ENCODE data around the gene RXFP4.

Gene RXFP4

DNA sequence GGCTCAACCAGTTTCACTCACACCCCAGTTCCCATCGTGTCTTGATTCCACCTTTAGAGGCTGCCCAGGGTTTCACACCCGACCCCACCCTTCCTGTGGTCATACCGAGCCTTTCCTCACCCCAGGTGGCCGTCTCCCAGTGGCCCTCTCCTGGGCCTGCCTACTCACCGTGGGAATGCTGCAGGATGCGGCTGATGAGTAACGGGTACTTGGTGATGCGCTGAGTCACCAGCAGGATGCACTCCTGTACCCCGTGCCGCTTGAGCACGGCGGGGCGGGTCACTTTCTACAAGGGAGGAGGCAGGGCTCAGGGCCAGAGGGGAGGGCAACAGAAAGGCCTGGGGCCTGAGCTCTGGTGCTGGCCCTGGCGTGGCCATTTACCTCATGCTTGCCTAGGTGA lies 20.5 kb downstream of the RXFP4 start:
- DNase-seq (ENCODE audit: low read depth): peak; percentile 90

DNA sequence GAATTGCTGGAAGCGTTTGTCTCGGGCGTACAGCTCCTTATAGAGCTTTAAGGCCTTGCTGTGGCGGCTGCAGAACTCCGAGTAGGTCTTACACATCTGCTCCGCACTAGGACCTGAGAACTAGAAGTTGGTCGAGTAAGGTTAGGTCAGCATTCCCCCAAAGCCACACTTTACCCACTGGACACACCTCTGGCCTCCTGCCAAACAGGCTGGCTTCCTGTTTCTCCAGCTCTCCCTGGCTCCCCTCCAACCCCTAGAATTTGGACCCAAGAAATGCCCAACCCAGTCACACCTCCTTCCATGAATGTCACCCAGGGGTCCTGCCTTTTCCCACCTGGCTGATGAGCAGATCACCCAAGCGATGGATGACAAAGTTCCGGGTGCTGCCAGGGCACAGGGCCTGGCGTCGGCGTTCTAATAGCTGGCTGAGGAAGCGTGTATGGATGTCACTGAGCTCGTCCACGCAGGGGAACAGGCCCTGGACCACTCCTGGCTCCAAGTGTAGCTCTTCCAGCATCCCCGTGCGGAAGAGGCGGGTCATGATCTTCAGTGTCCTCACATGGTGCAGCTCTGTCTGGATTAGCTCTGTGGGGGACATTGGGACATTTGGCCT lies 21.3 kb downstream of the RXFP4 start:
- no peak for DNase-seq (ENCODE audit: low read depth)

DNA sequence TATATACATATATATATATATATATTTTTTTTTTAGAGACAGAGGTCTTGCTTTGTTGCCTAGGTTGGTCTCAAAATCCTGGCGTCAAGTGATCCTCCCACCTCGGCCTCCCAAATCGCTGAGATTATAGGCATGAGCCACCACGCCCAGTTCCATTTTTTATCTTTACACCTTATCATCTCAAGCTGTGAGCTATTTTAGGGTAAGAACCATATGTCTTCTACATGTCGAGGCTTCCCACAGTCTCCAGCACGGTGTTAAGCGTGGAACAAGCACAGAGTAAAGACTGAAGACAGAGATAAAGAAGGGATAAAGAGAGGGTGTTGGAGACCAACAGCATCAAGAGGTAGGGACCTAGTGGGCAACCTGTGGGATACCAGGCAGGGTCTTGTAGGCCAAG lies 22.8 kb downstream of the RXFP4 start:
- DNase-seq (ENCODE audit: low read depth): no peak

DNA sequence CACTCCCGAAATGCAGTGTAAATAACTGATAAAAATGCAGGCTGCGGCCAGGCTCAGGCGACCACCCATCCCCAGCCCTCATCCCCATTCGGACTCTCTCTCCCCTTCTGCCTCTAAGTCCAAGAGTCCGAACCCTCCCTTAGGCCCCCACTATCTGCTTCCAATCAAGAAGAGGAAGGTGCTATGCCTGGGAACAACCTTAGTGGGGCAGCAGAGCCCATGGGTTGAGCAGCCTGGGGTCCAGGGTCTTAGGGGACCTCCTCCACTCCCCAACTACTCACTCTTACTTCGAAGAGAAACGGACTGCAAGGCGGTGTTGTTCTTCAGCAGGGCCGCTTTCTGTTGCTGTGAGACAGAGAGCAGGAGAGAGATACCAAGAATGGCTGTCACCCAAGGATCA lies 24.7 kb downstream of the RXFP4 start:
- no peak for DNase-seq (ENCODE audit: low read depth)

DNA sequence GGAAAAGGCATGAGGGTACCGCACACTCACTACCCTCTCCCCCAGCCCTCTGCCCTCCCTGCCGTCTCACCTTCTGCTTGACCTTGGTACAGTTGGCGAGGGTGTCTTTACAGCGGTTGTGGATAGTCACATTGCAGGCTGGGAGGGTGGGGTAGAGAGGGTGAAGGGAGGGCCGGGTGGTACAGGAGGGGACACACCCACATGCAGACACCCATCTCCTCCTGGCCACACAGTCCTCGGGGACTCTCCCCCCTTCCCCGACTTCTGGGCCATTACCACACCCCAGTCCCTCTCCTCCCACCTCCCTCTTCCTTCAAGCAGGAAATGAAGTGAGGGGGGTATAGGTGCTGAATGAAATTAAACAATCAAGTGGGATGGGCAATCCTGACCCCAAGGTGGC lies 25.3 kb downstream of the RXFP4 start:
- DNase-seq (ENCODE audit: low read depth): no peak

DNA sequence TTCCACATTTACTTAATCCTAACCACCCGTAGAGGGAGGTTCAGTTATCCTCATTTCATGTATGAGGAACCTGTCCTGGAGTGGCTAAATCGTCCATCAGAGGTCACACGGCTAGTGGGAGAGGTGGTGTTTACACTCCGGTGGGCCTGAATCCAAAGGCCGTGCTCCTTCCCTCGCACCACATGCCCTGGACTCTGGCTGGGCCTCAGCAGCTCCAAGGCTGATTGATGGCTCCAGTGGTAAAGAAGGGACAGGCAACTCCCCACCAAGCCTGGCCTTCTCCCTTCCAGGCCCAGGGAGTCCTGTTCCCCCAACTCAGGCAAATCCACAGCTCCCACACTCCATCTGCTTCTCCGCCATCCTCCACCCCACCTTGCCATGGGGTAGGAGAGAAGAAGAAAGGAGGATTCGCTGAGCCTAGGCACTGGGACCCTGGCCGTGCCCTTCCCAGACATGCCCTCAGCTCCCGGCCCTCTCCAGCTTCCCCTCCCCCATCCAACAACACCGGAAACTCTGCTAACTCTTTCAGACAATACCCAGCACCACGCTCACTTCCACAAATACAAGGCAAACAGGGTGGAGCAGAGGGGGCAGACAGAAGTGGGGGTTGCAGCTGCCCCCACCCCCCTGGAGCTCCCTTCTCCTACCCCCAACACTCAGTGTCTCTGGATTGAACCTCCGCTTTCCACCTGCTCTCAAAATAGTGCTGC lies 26.1 kb downstream of the RXFP4 start:
- no peak for DNase-seq (ENCODE audit: low read depth)

DNA sequence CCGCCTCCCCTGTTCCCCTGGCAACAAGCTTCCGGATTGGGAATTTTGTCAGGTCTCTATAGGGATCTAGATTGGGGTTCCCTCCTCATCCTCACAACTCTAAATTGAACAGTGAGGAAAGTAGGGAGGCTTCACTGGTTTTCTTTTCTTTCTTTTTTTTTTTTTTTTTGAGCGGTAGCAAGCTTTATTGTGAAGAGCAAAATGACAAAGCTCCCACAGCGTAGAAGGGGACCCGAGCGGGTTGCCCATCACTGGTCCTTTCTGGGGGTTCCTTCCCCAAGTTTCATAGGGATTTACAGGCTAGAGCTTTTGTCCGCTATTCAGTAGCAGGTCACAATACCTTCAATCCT lies 26.6 kb downstream of the RXFP4 start:
- DNase-seq (ENCODE audit: low read depth): no peak

DNA sequence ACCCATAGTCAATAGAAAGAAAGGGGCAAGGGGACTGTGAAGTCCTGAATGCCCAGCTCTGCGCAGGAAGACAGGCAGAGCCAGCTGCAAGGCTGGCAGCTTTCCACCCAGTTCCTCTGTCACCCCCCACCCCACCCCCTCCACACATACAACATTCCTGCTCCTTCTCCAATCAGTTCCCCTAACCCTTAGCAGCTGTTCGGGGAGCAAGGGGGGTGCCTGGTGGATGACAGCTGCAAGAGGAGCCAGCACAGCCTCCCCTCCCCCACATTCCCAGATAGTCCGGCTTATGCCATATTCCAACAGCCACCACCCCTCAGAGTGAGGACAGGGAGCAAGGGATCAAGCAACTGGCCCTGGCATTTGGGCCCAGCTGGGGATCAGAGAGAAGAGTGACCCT lies 27.2 kb downstream of the RXFP4 start:
- no peak for DNase-seq (ENCODE audit: low read depth)

DNA sequence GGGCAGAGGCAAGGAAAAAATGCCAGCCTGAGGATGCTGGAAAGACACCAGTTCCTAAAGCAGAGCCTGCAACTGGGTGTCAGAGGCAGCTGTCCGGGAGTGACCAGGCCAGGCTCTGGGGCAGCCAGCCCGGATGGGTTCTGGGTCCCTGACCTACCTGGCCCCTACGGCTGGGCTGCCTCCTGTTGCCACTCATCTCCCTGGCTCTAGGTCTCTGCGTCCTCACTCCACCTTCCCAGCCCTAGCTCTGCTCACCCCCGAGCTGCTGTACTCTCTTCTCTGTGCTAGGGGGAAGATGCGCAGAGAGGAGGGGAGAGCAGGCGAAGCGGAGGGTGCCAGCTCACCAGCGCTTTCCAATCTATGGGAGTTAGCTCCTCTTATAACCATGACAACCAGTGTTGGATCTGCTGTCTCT lies 27.9 kb downstream of the RXFP4 start:
- no peak for DNase-seq (ENCODE audit: low read depth)

DNA sequence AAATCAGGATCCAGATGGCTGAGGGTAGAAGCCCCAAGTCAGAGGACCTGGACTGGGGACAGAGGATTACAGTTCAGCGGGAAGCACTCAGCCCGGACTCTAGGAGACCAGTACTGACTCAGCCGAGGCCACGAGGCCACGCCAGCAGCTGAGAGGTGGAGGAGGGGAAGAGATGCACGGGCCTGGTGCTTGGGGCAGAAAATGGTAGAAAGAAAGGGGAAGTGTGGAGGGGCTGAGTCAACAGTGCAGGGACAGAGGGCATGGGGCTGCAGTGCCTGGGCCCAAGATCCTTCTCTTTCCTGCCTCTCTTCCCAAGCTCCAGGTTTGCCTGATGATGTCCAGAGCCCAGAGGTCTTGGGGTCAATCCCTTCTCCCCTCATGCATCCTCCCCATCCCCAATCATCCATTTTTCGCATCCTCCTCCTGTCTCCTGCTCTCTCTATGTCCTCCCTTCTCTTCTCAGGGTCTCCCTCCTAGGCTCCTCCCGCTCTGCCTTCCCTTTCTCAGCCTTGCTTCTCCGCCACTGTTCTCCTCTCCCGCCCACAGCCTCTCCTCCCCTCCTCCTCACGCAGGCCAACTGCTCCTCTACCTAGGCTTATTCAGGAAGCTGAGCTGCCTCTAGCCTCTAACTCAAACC lies 29.2 kb downstream of the RXFP4 start:
- peak; percentile 74 for DNase-seq (ENCODE audit: low read depth)

DNA sequence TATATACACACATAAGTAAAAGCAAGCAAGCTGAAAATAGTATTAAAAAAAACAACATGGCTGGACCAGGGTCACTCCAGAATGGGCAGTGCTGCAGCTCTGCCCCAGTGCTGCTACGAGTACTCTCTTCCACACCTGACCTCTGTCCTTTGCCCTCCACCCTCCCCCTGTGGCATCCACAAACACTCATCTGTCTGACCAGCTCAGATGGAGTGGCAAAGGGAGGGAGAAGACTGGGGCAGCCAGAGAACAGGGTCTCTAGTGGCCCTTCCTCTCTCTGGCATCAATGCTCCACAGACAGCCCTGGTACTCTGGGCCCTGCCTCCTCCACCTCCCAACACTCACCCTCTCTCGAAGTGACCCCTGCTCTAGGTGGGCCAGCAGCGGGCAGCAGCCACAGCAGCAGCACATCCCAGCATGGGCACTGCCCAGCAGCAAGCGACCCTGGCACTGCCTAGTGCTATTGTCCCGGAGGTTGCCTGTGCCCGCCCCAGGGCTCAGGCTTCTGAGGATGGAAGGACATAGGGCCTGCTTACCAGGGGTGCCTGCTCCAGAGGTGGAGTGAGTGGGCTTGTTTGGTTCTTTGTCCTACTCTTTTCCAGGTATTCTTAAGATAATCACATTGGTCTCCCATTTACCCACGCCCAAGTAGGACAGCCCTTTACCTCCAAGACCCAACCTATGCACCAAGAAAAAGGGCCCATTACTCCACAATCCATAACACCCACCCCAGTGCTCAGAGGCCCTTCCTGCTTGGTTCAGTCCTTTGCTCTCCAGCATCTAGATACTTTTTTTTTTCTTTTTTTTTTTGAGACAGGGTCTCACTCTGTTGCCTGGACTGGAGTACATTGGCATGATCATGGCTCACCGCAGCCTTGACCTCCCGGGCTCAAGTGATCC lies 30.7 kb downstream of the RXFP4 start:
- no peak for DNase-seq (ENCODE audit: low read depth)

DNA sequence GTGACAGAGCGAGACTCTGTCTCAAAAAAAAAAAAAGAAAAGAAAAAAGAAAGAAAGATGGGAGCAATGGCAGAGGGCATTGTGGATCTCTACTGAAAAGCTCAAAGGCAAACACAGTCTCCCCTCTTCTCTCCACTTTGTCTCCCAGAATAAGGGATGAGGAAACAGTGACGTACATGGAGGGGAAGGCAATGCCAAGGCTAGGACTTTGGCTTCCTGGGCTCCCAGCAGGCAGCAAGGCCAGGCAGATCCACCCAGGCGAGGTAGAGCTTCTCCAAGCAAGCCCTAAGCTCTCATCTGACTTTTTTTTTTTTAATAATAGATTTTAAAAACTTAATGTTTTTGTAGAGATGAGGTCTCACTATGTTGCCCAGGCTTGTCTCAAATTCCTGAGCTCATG lies 32.3 kb downstream of the RXFP4 start:
- DNase-seq (ENCODE audit: low read depth): no peak

DNA sequence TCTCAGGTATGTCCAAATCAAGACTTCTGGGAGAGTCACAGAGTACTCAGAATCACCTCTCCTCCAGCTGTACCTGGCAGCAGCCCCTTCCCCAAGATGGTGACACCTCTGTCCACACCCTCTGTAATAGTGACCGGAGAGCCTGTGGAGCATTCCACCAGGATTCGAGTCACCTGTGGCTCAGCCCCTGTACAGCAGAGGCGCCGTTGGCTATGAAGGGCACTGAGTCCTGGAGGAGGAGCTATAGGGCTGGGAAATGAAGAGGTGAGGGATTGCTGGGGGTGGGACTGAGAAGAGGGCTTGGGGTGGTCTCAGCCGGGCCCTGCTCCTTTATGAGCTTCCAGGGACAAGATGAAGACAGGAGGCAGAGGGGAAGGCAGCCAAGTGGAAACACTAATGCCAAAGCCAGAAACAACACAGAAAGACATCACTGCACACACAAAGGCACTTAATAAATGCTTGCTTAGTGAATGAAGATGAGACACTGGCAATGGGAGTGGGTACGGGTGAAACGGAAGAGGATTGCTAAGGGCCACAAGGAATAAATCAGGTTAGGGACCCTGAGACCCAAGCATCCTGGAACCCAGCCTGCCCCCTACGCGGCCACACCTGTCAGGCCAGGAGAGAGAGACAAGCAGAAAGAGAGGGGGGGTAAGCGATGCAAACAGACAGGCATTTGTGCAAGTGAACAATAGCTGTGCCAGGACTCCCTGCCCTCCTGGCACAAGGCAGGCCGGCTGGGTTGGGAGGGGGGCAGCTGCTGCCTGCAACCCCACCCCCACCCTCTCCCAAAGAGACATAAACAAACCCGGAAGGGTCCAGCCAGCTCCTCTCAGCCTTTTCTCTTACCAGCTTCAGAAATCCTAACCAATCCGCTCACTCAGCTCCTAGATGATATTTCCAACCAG lies 33.0 kb downstream of the RXFP4 start:
- no peak for DNase-seq (ENCODE audit: low read depth)

DNA sequence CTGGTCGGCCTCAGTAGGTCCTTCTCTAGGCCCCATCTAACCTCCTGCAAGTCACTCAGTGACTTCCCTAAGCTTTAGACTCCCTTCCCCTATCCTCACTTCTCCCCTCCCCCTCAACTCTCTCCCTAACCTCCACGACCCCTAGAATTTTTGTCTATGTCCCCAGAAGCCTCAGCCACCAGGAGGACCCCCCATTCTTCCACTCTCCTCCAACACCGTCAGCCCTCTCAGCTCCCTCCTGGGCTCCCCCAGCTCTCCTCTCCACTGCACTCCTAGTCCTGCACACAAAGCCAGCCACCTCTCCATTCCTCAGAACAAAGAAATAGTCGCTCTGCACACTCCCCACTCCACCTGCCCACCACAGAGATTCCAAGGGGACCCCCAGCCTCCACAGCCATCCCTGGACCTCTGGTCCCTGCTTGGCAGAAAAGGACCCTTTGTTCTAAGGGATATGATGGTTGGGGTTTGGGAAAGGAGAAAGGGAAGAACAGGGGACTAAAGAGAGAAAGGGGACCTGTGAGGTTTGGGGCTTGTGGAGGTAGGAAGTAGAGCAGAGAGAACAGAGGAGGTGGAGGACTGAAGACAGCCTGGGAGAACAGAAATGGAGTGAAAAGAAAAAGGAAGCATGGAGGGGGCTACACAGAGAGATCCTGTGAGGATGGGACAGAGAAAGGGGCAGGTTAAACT lies 34.1 kb downstream of the RXFP4 start:
- DNase-seq (ENCODE audit: low read depth): no peak

DNA sequence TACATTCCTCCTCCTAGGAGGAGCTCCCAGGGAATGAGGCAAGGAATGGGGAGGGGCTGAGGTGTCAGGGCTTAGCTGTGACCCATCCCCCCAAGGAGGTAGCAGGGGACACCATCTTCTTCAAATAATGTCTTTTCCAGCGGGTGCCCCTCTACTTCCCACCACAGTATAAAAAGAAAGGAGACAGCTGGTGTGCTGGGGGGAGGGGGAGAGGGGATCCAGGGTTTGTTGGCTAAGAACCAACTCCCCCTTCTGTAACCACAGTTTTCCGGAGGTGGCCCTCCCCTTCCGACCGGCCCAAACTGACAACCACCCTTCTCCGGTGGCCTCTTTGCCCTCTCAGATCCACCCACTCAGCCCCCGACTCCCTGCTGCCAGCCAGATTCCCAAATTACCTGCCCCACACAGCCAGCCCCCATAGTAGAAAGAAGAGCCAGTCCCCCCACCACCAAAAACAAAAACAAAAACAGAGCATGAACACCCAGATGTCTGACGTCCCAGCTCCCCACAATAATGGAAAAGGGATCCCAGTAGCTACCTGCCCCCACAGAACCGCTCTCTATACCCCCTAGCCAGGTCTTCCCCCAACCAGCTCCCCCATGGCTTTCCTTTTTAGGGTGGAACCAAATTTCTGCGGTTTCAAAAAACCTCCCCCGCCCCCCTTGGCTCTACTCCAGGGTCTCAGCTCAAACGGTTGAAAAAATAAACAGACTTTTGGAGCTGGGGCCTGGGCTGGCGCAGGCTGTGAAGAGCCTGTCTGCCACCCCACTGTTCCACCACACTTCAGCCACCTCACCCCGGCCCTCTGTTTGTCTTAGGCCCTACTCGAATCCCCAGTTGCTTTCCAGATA lies 34.8 kb downstream of the RXFP4 start:
- DNase-seq (ENCODE audit: low read depth): peak; percentile 54

DNA sequence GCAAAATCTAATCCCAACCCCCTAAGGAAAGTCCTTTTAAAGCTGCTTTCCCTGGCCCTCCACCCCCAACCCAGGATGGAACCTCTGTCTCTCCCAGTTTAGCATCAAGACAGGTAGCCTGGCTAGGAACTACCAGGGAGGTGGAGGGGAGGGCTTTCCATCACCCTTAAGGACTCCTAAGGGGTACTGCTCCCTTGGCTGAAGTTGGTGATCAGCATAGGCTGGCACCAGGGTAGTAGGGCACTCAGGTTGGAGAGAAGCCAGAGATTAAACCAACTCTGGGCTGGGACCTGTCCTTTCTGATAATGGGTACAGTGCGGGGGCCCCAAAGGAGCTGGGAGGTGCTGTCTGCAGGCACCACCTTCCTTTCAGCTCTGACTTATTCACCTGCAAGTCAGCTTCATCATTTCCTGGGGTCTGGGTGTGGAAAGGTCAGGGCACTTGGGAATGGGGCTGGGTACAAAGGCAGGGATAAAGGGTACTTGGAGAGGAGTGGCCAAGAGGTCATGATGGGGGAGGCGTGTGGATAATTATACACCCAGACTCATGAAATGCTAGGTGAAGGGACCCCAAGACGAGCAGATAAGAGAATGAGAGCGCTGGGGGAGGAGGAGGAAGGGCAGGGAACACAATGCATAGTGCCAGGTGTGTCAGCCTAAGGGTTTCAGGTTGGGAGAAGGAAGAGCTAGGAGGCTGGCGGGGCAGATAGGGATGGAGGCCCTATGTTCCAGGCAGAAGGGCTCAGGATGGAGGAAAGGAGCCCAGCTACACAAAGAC lies 35.7 kb downstream of the RXFP4 start:
- DNase-seq (ENCODE audit: low read depth): no peak

DNA sequence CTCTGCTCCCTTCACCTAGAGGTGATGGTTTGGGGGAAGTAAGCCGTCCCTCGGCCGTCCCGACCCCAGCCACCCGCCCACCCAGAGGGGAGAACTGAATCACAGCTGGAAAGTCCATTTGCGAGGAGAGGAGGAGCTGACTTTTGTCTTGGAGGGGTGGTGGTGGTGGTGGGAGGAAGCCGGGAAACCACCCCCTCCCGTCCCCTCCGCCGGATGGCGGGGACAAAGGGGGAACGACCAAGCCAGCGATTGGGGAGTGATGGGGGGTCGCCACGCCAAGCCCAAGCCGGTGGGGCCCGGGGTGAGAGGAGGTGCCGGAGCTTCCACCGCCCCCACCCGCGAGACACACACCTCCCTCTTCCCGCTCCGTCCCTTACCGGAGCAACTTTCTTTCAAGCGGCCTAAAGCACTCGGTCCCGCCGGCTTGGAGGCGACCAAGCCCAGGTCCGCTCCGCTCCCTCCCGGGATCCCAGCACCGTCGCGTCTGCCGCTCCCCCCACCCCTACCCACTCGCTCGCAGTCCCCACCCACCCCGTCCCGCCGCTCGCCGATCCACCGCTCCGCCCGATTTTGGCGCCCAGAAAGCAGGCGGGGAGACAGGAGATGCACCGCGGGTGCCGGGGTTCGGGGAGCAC lies 36.4 kb downstream of the RXFP4 start:
- no peak for DNase-seq (ENCODE audit: low read depth)

DNA sequence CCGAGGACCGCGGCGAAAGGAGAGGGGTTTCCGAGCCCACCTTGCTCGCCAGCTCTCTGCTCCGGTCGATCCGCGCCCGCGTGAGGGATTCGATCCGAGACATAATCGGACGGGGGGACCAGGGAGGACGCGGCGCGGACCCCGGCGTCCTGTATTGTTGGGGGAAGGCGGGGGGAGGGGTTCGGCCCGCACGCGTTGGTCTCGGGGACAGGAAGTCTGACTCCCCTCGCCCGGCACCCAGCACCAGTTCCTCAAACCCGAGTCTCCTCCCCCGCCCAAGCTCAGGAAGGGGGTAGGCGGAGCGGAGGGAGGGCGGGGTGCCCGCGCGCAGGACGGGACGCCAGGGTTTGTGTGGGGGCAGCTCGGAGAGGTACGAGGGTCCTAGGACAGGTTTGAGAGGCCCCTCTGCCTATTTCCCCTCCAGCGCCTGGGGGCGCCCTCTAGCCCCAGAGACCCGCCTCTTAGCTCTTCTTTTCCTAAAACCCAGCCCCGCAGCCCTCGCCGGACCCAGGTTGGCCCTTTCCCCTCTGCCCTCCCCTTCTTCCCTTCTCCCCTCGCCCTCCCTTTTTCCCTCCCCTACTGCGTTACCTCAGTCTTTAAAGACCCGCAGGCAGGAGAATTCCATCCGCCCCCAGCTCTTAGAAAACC lies 37.0 kb downstream of the RXFP4 start, which contains the start of gene ARHGEF2:
Gene ARHGEF2, minus strand, starts transcription at position 223 of the 648 bp plus-strand sequence. Its CDS starts 120 bp downstream, at position 103.
- DNase-seq (ENCODE audit: low read depth): no peak
